Left ventricle myocardium inferior (tissue), 1 donor: ENCODE results near the gene CTF1. TPM values are rescaled to one million over a fixed set of nuclear protein-coding genes. Genes with fewer than 3 reads are reported as not detected.
A peak's percentile ranks its signal among the peaks of the same experiment; 100 is the strongest.

Experiments
- DNase-seq: peaks from one replicate; pipeline ENCODE4 v3.0.0-alpha.2; 2020
- H3K27ac ChIP-seq: fragments of 200-600 bp; replicated peaks from 2 replicates; pipeline ENCODE4 v1.8.0; 2021
- H3K27me3 ChIP-seq: fragments of 200-600 bp; 2 replicates; pipeline ENCODE4 v1.8.0; 2021; ENCODE audit warnings: low read depth
- H3K36me3 ChIP-seq: fragments of 200-600 bp; 2 replicates; pipeline ENCODE4 v1.8.0; 2021
- H3K4me1 ChIP-seq: fragments of 200-600 bp; 2 replicates; pipeline ENCODE4 v1.8.0; 2021
- H3K4me3 ChIP-seq: fragments of 200-600 bp; 2 replicates; pipeline ENCODE4 v1.8.0; 2021; ENCODE audit warnings: mild to moderate bottlenecking, moderate library complexity
- H3K9me3 ChIP-seq: fragments of 200-600 bp; replicated peaks from 2 replicates; pipeline ENCODE4 v1.8.0; 2021
- CTCF ChIP-seq: fragments of 200-600 bp; IDR thresholded peaks from 2 replicates; pipeline ENCODE4 v1.8.0; 2021; ENCODE audit warnings: antibody characterized with exemption, mild to moderate bottlenecking, borderline replicate concordance
- intact Hi-C: fragments of 100-400 bp; cut with micrococcal nuclease; formaldehyde crosslinking; loops from one replicate; pipeline ENCODE4 v1.11.0; 2022
- total RNA-seq: library from RNA; stranded (reverse); fragmentation: NEBNext Ultra II Directional; extraction: Animal tissue kit (Norgen Biotek cat#: 25700); gene quantifications from one replicate; pipeline ENCODE4 v1.2.1, GENCODE V29; 2021
- donor health status: DM: no; HTN: yes; CAD: no; lungs with severe emphysema.

The CTF1 gene
- total RNA-seq, 1 donor from 2014 or later: 9.6 TPM

GRCh38 chr16:30893744-30894539, 2.5 kb upstream of the CTF1 start, which contains the start of gene BCL7C:
TSS of gene BCL7C (minus strand) at chr16:30894077. CDS start at chr16:30893944, 133 bp downstream.
- Histone ChIP-seq H3K4me1 (peaks cover 52% of the 10 kb centered on the region), H3K36me3 (peaks cover 30% of the 10 kb centered on the region), H3K27ac (peak within 1 kb of the TSS; percentile 98), H3K9me3 (no peaks in the 10 kb centered on the region), H3K4me3 (peak within 1 kb of the TSS; percentile 93), H3K27me3 (no peaks in the 10 kb centered on the region)
- intact Hi-C loops: no loop called here
- TF ChIP-seq CTCF: peak; percentile 63
- peak; percentile 97 for DNase-seq

- no peak for TF ChIP-seq CTCF
- Histone ChIP-seq H3K4me1 (peaks cover 52% of the 10 kb centered on the region), H3K4me3 (peak overlapping the region; percentile 93), H3K36me3 (peaks cover 24% of the 10 kb centered on the region), H3K27ac (peak overlapping the region; percentile 98), H3K27me3 (no peaks in the 10 kb centered on the region), H3K9me3 (no peaks in the 10 kb centered on the region)
- DNase-seq: no peak
- intact Hi-C loops: no loop called here
Observed at GRCh38 chr16:30894540-30895368, 1.7 kb upstream of the CTF1 start.

- no peak for TF ChIP-seq CTCF
- intact Hi-C loops: no loop called here
Observed at GRCh38 chr16:30895627-30896260, 670 bp upstream of the CTF1 start.

GRCh38 chr16:30896889-30897733, 697 bp downstream of the CTF1 start:
- peak overlapping the region; percentile 76 for H3K4me3 ChIP-seq
- no peak for TF ChIP-seq CTCF
- H3K27ac ChIP-seq: peak overlapping the region; percentile 98
- peak; percentile 92 for DNase-seq
- H3K4me1 ChIP-seq: peaks cover 61% of the 10 kb centered on the region
- H3K27me3 ChIP-seq: no peaks in the 10 kb centered on the region
- peaks cover 4% of the 10 kb centered on the region for H3K36me3 ChIP-seq
- H3K9me3 ChIP-seq: no peaks in the 10 kb centered on the region
- intact Hi-C loops: no loop called here

More at GRCh38 chr16:30895627-30896260, 670 bp upstream of the CTF1 start:
- Histone ChIP-seq H3K27me3 (no peaks in the 10 kb centered on the region), H3K27ac (peak overlapping the region; percentile 98), H3K9me3 (no peaks in the 10 kb centered on the region), H3K4me1 (peaks cover 52% of the 10 kb centered on the region), H3K4me3 (peak overlapping the region; percentile 76), H3K36me3 (peaks cover 17% of the 10 kb centered on the region)
- DNase-seq: no peak
